ENCODE data around the gene UHMK1. TPM values are rescaled to one million over a fixed set of nuclear protein-coding genes. Genes with fewer than 3 reads are reported as not detected.

The UHMK1 gene
- total RNA-seq, 1 experiment from 2014 or later, result 15.8 TPM

DNA sequence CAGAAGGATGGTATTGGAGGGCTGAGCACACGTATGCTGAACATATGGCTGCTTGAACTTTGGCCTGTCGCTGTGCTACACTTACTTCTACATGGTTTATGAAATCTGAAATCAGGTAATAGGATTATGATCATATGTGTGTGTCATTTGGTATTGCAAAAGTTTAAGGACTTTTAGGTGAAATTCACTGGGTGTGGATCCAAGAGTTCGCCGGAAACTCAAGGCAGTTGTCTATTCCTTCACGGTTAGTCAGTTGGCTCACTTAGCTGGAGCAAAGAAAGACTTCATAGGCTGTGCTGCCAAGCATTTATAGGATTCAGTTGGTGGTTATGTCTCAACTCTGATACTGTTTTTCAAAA lies 64.8 kb downstream of the UHMK1 start:
- Histone ChIP-seq H3K4ac (ENCODE audit: low read depth, low read length) (no peak overlapping the region), H2AFZ (ENCODE audit: low read length) (no peak overlapping the region), H4K8ac (replicated peaks; ENCODE audit: insufficient read length, low read depth, low read length) (no peak overlapping the region), H3K18ac (ENCODE audit: insufficient read length, low read depth, low read length) (no peak overlapping the region), H2BK5ac (ENCODE audit: insufficient read length, low read length) (no peak overlapping the region), H3K27ac (ENCODE audit: insufficient read length, low read depth, low read length) (no peak overlapping the region), H2AK5ac (ENCODE audit: insufficient read length, low read length) (no peak overlapping the region), H3T11ph (ENCODE audit: low read length) (no peak overlapping the region), H2BK12ac (ENCODE audit: insufficient read length, low read depth, low read length) (no peak overlapping the region), H3K9me3 (ENCODE audit: control insufficient read depth, low read depth, low read length) (no peaks in the 10 kb centered on the region), H3K14ac (ENCODE audit: insufficient read depth, low read length) (no peak overlapping the region), H4K20me1 (ENCODE audit: control insufficient read depth, insufficient read depth, insufficient read length) (peaks cover 2% of the 10 kb centered on the region), H3K79me1 (ENCODE audit: insufficient read depth, low read depth, low read length, poor library complexity, severe bottlenecking) (peaks cover 3% of the 10 kb centered on the region), H2BK15ac (ENCODE audit: low read depth, low read length) (no peak overlapping the region), H3K4me2 (ENCODE audit: insufficient read depth, insufficient read length, low read length) (peak overlapping the region; percentile 75), H3K27me3 (ENCODE audit: insufficient read depth, low read length) (no peaks in the 10 kb centered on the region), H3K9ac (ENCODE audit: extremely low read depth, insufficient read length, low read length) (no peak overlapping the region), H3K23me2 (ENCODE audit: insufficient read length, low read depth, low read length, poor library complexity, severe bottlenecking) (peaks cover 5% of the 10 kb centered on the region), H4K5ac (ENCODE audit: insufficient read length, low read depth, low read length) (no peak overlapping the region), H3K79me2 (ENCODE audit: insufficient read depth, low read length) (no peaks in the 10 kb centered on the region; the same call in 1 of the 2 replicates), H2BK120ac (ENCODE audit: low read depth, low read length, poor library complexity, severe bottlenecking) (no peak overlapping the region), H3K4me1 (ENCODE audit: insufficient read depth, low read length) (no peaks in the 10 kb centered on the region; the same call in 1 of the 2 replicates), H3K56ac (ENCODE audit: insufficient read length, low read depth, low read length) (no peak overlapping the region), H4K91ac (ENCODE audit: insufficient read length, low read depth, low read length) (no peak overlapping the region), H3K23ac (ENCODE audit: insufficient read length, low read depth, low read length) (no peak overlapping the region), H2BK20ac (ENCODE audit: low read depth, low read length, poor library complexity, severe bottlenecking) (no peak overlapping the region)
- DNase-seq, result no peak
- TF ChIP-seq CTCF (conservative IDR thresholded peaks at IDR 0.05), result no peak
- WGBS (ENCODE audit: extremely low coverage, insufficient read length, low lambda C conversion rate), result no CpG with 5 or more reads among the region's 5 CpGs
- Mint-ChIP-seq H3K9me3 (no peaks in the 10 kb centered on the region), H3K4me3 (peak overlapping the region; percentile 84 to 89), H3K36me3 (ENCODE audit: insufficient read depth in 1 of 3, low read depth in 3 of 3) (peaks cover 4 to 11% (median 4%) of the 10 kb centered on the region in 3 experiments; a peak in 4 of 7 replicates), H3K27me3 (ENCODE audit: low read depth) (peaks cover 4% of the 10 kb centered on the region), H3K4me1 (peaks cover 18 to 19% of the 10 kb centered on the region in 2 experiments), H3K27ac (no peak overlapping the region)

All from H9 (cell line).